HG03457 (cell line): Measurements from ENCODE around the gene MAGI3.
"Not testable (repeated sequence)": the region's sequence is repeated elsewhere in the genome, so short reads cannot be mapped to it uniquely, and the experiment has no call there.

ENCODE experiments used
- ATAC-seq: cut with Tn5 transposase; IDR thresholded peaks from one replicate; pipeline ENCODE4 v1.9.1; 2021; ENCODE audit warnings: moderate number of reproducible peaks; ENCODE audit not compliant: unreplicated experiment

MAGI3 gene

GRCh38 chr1:113396585-113396984 lies 6.3 kb downstream of the MAGI3 start:
- ATAC-seq = no peak

- no peak for ATAC-seq
These were observed 8.8 kb downstream of the MAGI3 start for GRCh38 chr1:113399062-113399583.

GRCh38 chr1:113401067-113401466 lies 10.8 kb downstream of the MAGI3 start:
- ATAC-seq = no peak

- no peak for ATAC-seq
These were observed 11.4 kb downstream of the MAGI3 start for GRCh38 chr1:113401728-113402127.

GRCh38 chr1:113403065-113403464 lies 12.8 kb downstream of the MAGI3 start:
- ATAC-seq = no peak

- ATAC-seq = no peak
These were observed 15.3 kb downstream of the MAGI3 start for GRCh38 chr1:113405573-113405972.

- ATAC-seq = not testable (repeated sequence)
These were observed 15.8 kb downstream of the MAGI3 start for GRCh38 chr1:113406149-113406548.

- no peak for ATAC-seq
These were observed 19.0 kb downstream of the MAGI3 start for GRCh38 chr1:113409363-113409762.

- ATAC-seq = not testable (repeated sequence)
These were observed 21.7 kb downstream of the MAGI3 start for GRCh38 chr1:113412020-113412419.

- ATAC-seq = no peak
These were observed 25.2 kb downstream of the MAGI3 start for GRCh38 chr1:113415310-113416070.

- ATAC-seq = not testable (repeated sequence)
These were observed 25.8 kb downstream of the MAGI3 start for GRCh38 chr1:113416071-113416470.

GRCh38 chr1:113416496-113416895 lies 26.2 kb downstream of the MAGI3 start:
- no peak for ATAC-seq

GRCh38 chr1:113422315-113423068 lies 32.2 kb downstream of the MAGI3 start:
- ATAC-seq = no peak

GRCh38 chr1:113423826-113424225 lies 33.5 kb downstream of the MAGI3 start:
- ATAC-seq = no peak

GRCh38 chr1:113429461-113430153 lies 39.3 kb downstream of the MAGI3 start:
- ATAC-seq = no peak

- no peak for ATAC-seq
These were observed 42.9 kb downstream of the MAGI3 start for GRCh38 chr1:113433184-113433583.

GRCh38 chr1:113434081-113434873 lies 44.0 kb downstream of the MAGI3 start:
- no peak for ATAC-seq

- ATAC-seq = no peak
These were observed 44.5 kb downstream of the MAGI3 start for GRCh38 chr1:113434874-113435175.

GRCh38 chr1:113437554-113438341 lies 47.4 kb downstream of the MAGI3 start:
- no peak for ATAC-seq
